A673 (cell line): ENCODE measurements around the gene AZIN2.
"Not testable (repeated sequence)": the region's sequence is repeated elsewhere in the genome, so short reads cannot be mapped to it uniquely, and the experiment has no call there.

Experiments
- EZH2 ChIP-seq: fragments of 200-600 bp; sonication (generic); IDR thresholded peaks from 2 replicates; pipeline ENCODE4 v1.6.1; 2017; ENCODE audit warnings: borderline replicate concordance, low read depth, mild to moderate bottlenecking, mixed read lengths, antibody characterized with exemption, low read length; ENCODE audit not compliant: poor library complexity, severe bottlenecking
- TF ChIP-seq, protein P1 (sequence below): fragments of 300-800, 200-600 bp; sonication (generic); conservative IDR thresholded peaks from 2 replicates; pipeline ENCODE4 v1.5.1; 2017; ENCODE audit warnings: low read depth, mild to moderate bottlenecking, antibody characterized with exemption, low read length, moderate library complexity, mixed read lengths

DNA sequence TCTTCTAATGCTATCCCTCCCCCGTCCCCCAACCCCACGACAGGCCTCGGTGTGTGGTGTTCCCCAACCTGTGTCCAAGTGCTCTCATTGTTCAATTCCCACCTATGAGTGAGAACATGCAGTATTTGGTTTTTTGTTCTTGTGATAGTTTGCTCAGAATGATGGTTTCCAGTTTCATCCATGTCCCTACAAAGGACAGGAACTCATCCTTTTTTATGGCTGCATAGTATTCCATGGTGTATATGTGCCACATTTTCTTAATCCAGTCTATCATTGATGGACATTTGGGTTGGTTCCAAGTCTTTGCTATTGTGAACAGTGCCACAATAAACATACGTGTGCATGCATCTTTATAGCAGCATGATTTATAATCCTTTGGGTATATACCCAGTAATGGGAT, 43.7 kb downstream of the AZIN2 start:
- TF ChIP-seq EZH2, result not testable (repeated sequence)
- TF ChIP-seq, protein P1, sequence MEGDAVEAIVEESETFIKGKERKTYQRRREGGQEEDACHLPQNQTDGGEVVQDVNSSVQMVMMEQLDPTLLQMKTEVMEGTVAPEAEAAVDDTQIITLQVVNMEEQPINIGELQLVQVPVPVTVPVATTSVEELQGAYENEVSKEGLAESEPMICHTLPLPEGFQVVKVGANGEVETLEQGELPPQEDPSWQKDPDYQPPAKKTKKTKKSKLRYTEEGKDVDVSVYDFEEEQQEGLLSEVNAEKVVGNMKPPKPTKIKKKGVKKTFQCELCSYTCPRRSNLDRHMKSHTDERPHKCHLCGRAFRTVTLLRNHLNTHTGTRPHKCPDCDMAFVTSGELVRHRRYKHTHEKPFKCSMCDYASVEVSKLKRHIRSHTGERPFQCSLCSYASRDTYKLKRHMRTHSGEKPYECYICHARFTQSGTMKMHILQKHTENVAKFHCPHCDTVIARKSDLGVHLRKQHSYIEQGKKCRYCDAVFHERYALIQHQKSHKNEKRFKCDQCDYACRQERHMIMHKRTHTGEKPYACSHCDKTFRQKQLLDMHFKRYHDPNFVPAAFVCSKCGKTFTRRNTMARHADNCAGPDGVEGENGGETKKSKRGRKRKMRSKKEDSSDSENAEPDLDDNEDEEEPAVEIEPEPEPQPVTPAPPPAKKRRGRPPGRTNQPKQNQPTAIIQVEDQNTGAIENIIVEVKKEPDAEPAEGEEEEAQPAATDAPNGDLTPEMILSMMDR, result not testable (repeated sequence)
